Colon (tissue), 2 donors: ENCODE data around the gene SLC25A23.
"Not testable (repeated sequence)": the region's sequence is repeated elsewhere in the genome, so short reads cannot be mapped to it uniquely, and the experiment has no call there.

ENCODE experiments used
- FAIRE-seq: peaks from 2 replicates; lab custom pipeline; 2012; peaks lifted over from hg19 to GRCh38; lab: Jason Lieb, UNC
- donor health status: control.
- donor health status: control.

SLC25A23 gene

GRCh38 chr19:6459262-6460098, at the start of gene SLC25A23:
Gene SLC25A23 (minus strand): TSS chr19:6459792. CDS start chr19:6459628, 164 bp downstream.
- no peak for FAIRE-seq

DNA sequence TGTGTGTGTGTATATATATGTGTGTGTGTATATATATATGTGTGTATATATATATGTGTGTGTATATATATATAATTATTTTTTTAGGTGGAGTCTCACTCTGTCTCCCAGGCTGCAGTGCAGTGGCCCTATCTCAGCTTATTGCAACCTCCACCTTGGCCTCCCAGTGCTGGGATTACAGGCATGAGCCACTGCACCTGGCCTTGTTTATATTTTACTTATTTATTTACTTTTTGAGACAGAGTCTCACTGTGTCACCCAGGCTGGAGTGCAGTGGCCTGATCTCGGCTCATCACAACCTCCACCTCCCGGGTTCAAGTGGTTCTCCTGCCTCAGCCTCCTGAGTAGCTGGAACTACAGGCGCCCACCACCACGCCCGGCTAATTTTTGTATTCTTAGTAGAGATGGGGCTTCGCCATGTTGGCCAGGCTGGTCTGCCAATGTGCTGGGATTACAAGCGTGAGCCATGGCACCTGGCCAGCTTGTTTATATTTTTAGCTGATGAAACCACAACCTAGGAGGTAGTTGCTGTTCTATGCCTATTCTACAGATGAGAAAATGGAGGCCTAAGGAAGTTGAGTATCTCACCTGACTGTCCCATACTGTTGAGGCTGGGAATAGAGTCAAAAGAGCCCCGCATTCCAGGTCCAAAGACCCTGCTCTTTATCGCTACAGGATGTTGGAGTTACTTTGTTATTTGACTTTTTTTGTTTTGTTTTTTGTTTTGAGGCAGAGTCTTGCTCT, 48.6 kb upstream of the SLC25A23 start:
- not testable (repeated sequence) for FAIRE-seq

GRCh38 chr19:6503407-6504201, 44.0 kb upstream of the SLC25A23 start:
- FAIRE-seq, result no peak

- no peak for FAIRE-seq
Measured at GRCh38 chr19:6501740-6502648, 42.4 kb upstream of the SLC25A23 start, which contains the start of gene TUBB4A. Gene TUBB4A (minus strand): TSS chr19:6502309. CDS start chr19:6502212, 97 bp downstream.

GRCh38 chr19:6500837-6501739, 41.5 kb upstream of the SLC25A23 start:
- FAIRE-seq, result no peak

DNA sequence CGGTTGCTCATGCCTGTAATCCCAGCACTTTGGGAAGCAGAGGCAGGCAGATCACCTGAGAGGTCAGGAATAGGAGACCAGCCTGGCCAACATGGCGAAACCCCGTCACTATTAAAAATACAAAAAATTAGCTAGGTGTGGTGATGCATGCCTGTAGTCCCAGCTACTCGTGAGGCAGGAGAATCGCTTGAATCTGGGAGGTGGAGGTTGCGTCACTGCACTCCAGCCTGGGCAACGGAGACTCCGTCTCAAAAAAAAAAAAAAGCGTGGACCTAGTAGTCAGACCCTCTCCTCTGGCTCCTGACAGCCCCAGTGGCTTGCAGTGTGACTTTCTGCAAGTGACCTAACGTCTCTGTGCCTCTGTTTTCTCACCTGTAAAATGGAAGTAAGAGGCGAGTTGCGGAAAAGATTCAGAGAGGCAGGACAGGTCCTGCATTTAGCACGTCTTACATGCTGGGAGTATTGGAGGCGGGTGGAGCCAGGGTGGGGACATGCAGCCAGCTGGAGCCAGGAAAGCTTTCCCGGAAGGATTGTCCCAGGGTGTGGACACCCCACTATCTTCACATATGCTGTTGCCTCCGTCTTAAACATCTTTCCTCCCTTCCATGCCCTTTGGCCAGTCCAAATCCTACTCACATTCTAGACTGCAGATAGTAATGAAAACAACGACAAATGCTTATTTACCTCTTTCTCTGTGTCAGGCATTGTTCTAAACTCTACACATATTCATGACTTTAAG, 39.6 kb upstream of the SLC25A23 start:
- FAIRE-seq, result no peak

GRCh38 chr19:6498294-6499036, 38.9 kb upstream of the SLC25A23 start:
- no peak for FAIRE-seq

DNA sequence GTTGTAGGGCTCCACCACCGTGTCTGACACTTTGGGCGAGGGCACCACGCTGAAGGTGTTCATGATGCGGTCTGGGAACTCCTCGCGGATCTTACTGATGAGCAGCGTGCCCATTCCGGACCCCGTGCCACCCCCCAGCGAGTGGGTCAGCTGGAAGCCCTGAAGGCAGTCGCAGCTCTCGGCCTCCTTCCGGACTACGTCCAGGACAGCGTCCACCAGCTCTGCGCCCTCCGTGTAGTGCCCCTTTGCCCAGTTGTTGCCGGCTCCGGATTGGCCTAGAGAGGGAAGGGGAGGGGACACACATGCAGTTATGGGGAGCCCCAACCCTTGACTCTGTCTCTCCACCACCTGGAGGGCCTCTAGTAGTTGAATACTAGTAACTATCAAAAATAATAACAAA, 36.4 kb upstream of the SLC25A23 start:
- no peak for FAIRE-seq

DNA sequence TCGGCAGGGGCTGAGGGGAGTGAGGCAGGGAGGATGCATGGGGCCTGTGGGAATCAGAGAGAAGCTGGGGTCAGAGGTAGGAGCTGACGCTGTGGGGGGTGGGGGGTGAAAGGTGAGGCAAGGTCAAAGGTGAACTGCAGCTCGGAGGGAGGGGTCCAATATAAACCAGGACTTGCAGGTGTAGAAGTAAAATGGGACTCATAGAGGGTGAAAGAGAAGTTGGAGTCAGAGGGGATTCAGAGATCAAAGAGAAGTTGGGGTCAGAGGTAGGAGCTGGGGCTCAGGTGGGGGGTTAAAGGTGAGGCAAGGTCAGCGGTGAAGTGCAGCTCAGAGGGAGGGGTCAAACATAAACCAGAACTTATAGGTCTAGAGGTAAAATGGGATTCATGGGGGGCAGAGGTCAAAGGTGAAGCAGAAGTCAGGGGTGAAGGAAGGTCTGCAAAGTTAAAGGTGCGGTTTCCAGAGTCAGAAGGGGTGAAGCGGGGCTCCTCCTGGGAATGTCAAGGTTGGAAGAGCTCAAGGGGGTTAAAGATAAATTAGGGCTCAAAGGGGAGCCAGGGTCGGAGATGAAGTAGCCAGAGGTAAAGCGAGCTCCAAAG, 34.9 kb upstream of the SLC25A23 start:
- no peak for FAIRE-seq

DNA sequence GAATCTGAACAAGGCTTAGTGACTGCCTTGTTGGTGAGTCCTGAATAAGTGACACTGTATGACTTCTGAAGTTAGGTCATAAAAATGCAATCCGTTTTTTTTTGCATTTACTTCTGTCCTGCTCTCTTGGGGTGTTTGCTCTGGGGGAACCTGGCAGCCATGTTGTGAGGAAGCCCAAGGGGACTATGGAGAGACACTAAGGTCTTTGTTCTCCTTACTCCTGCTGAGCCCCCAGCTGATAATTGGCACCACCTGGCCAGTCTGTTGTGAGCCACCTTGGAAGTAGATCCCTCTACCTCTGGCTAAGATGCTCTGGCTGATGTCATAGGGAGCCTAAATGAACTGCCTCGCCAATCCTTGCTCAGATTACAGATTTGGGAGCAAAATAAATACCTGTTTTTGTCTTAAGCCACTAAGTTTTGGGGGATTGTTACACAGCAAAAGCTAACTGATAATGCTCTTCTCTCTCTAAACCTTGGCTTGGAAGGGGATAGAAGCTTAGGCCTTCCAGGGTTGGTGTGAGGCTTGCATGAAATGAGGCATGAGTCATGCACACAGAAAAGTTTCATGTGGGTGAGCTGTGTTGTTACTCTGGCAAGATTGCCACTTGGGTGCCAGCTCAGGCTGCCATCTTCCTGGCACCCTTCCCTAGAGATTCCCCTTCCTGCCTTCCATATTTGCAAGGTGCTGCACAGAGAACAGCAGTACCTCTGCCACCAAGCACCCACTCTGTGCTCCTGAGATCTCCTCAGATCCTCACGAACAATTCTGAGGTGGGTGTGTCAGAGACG, 32.4 kb upstream of the SLC25A23 start:
- no peak for FAIRE-seq

GRCh38 chr19:6490134-6490533, 30.5 kb upstream of the SLC25A23 start:
- FAIRE-seq, result no peak

DNA sequence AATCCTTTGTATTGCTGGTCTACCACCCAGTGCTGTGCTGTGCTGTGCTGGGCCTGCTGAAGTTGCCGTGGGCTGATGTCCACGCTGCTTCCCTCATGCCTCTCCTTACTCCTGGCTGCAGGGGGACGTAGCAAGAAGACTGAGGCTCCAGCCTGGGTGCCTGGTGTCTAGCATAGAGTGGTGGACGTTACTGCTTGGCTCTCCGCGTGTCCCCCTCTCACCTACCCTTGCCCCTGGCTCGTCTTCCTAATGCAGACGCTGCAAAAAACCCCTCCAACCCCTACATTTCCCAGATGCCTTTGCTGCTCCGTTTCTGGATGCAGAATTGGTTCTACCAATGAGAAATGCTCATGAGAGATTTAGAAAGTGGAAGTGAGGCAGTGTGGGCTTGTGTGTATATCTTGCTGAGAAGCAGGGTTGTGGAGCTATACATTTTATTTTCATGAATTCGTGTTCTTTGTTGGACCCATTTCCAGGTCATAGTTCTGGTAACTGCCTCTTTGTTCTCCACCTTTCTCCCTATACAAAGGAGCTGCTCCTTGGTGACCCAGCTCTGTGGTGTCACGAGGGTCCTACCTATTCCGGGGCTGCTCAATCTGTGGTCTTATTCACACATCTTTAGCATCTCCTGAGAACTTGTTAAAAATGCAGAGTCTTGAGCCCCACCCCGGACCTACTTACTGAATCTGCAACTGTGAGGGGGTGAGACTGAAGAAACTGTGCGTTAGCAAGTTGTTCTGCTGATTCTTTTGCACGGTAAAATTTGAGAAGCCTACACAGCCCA, 29.9 kb upstream of the SLC25A23 start:
- FAIRE-seq, result no peak

DNA sequence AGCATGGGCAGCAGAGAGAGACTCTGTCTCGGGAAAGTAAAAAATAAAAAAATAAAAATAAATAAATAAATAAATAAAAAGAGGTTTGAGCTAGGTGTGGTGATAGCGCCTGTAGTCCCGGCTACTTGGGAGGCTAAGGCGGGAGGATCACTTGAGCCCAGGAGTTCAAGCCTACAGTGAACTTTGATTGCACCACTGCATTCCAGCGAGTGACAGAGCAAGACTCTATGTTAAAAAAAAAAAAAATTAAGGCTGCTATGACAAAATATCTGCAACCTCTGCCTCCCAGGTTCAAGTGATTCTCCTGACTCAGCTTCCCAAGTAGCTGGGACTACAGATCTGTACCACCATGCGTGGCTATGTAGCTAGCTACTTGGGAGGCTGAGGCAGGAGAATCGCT, 25.2 kb upstream of the SLC25A23 start:
- no peak for FAIRE-seq

DNA sequence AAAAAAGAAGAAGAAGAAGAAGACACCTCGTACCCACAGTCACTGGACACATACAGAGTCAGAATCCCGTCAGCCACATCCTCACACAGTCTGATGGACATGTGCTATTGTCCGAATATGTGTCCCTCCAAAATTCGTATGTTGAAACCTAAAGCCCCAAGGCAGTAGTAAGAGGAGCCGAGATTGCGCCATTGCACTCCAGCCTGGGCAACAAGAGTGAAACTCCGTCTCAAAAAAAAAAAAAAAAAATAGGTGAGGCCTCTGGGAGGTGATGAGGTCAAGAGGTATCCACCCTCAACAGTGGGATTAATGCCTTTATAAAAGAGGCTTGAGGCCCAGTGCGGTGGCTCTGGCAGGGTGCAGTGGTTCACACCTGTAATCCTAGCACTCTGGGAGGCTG, 24.6 kb upstream of the SLC25A23 start:
- FAIRE-seq, result no peak

DNA sequence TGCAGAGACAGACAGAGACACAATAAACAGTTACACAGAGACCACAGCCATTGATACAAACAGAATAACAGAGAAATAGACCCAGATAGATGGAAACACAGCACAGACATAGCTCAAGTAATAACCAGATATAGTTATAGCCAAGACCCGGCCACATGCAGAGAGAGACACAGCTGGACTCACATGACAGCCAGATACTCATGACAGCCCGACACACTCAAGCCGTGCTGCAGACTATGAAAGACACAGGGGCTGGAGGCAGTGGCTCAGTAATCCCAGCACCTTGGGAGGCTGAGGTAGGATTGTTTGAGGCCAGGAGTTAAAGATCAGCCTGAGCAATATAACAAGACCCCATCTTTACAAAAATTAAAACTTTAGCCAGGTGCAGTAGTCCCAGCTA, 23.6 kb upstream of the SLC25A23 start:
- FAIRE-seq, result no peak

GRCh38 chr19:6482343-6482686, 22.7 kb upstream of the SLC25A23 start:
- no peak for FAIRE-seq
